NB4 (cell line): Measurements from ENCODE around the gene SRD5A2.

Experiments used
- DNase-seq: peaks from one replicate; pipeline ENCODE4 v3.0.0; 2010; ENCODE audit warnings: low read depth
- H3K4me3 ChIP-seq: one replicate; pipeline ENCODE4 v1.5.1; 2011; ENCODE audit warnings: mild to moderate bottlenecking, low read depth, low read length, moderate library complexity
- MYC ChIP-seq: IDR thresholded peaks from 2 replicates; pipeline ENCODE4 v1.6.1; 2011; ENCODE audit warnings: low read depth, low read length
- POLR2A ChIP-seq: IDR thresholded peaks from 2 replicates; pipeline ENCODE4 v1.6.1; 2011; ENCODE audit warnings: mild to moderate bottlenecking; ENCODE audit not compliant: insufficient read length; ENCODE audit errors: extremely low read depth
- TF ChIP-seq, protein P1 (sequence below): IDR thresholded peaks from 2 replicates; pipeline ENCODE4 v1.6.1; 2011; ENCODE audit warnings: low read depth, low read length
- TF ChIP-seq, protein P2 (sequence below): IDR thresholded peaks from one replicate; pipeline ENCODE4 v1.5.1; 2012; ENCODE audit warnings: low read depth, low read length

The SRD5A2 gene

DNA sequence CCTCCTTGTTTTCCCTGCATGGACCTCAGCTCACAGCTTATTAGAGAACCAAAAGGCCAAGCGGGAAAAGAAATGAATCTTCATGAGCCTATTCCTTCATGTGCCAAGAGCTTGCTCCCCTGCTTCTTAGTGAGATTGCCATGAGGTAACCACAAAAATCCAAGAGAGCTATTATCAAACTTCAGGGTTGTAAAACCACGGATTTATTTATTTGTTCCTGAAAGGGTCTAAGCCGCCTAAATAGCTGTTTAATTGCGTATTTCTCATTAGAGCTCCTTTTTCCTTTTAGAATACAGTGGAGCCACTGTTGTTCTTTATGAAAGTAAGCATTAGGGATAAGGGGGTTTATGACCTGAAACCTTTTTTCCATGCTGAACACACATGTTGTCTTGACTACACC, 58.0 kb downstream of the SRD5A2 start:
- no peak for DNase-seq
- TF ChIP-seq, protein P1, sequence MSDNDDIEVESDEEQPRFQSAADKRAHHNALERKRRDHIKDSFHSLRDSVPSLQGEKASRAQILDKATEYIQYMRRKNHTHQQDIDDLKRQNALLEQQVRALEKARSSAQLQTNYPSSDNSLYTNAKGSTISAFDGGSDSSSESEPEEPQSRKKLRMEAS, result no peak
- TF ChIP-seq MYC (no peak), POLR2A (no peak)
- TF ChIP-seq, protein P2, sequence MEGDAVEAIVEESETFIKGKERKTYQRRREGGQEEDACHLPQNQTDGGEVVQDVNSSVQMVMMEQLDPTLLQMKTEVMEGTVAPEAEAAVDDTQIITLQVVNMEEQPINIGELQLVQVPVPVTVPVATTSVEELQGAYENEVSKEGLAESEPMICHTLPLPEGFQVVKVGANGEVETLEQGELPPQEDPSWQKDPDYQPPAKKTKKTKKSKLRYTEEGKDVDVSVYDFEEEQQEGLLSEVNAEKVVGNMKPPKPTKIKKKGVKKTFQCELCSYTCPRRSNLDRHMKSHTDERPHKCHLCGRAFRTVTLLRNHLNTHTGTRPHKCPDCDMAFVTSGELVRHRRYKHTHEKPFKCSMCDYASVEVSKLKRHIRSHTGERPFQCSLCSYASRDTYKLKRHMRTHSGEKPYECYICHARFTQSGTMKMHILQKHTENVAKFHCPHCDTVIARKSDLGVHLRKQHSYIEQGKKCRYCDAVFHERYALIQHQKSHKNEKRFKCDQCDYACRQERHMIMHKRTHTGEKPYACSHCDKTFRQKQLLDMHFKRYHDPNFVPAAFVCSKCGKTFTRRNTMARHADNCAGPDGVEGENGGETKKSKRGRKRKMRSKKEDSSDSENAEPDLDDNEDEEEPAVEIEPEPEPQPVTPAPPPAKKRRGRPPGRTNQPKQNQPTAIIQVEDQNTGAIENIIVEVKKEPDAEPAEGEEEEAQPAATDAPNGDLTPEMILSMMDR, result no peak
- no peak overlapping the region for H3K4me3 ChIP-seq

DNA sequence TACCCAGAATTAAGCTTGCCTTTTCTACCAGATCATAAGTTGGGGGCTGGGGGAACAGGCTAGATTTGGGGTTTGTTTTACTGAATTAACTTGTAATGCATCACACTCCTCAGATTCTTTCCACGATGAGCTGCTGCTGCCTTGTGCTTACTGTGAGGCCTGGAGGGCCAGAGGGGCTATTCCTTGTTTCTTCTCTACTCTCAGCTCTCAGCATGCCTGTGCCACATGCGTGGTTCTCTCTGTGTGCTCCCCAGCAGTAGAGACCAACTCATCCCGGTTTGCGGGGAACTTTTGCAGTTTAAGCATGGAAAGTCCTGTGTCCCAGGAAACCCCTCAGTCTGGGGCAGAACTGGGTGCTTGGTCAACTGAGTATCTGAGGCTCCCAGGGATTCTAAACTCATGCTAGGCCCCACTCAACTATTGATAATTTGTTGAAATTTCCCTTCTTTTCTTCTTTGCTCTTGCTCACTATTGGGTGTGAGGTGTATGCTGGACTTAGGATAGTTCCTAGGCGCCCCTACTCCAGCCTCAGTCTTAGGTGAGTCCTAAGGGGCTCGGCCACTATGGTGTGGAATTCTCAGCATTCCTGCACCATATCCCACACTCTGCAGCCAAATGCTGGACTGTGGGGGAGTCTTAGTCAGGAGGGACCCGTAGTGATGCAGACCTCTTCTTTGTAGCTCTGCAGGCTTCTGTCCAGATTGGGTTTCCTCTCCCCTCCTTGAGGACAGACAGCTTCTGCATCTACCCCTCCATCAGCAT, 63.1 kb downstream of the SRD5A2 start:
- no peak for DNase-seq
- no peak overlapping the region for H3K4me3 ChIP-seq
- TF ChIP-seq MYC (no peak), POLR2A (no peak)
- TF ChIP-seq, protein P2, result no peak
- TF ChIP-seq, protein P1, result no peak

GRCh38 chr2:31515586-31515985, 65.2 kb downstream of the SRD5A2 start:
- no peak overlapping the region for H3K4me3 ChIP-seq
- TF ChIP-seq, protein P2, result no peak
- TF ChIP-seq POLR2A, result no peak
- no peak for TF ChIP-seq MYC
- TF ChIP-seq, protein P1, result no peak
- DNase-seq, result no peak

- no peak overlapping the region for H3K4me3 ChIP-seq
- DNase-seq, result no peak
- no peak for TF ChIP-seq POLR2A
- TF ChIP-seq, protein P2, result no peak
- no peak for TF ChIP-seq MYC
- TF ChIP-seq, protein P1, result no peak
Measured at GRCh38 chr2:31513553-31513952, 67.2 kb downstream of the SRD5A2 start.

GRCh38 chr2:31511376-31511775, 69.4 kb downstream of the SRD5A2 start:
- DNase-seq, result no peak
- TF ChIP-seq, protein P2, result no peak
- no peak overlapping the region for H3K4me3 ChIP-seq

DNA sequence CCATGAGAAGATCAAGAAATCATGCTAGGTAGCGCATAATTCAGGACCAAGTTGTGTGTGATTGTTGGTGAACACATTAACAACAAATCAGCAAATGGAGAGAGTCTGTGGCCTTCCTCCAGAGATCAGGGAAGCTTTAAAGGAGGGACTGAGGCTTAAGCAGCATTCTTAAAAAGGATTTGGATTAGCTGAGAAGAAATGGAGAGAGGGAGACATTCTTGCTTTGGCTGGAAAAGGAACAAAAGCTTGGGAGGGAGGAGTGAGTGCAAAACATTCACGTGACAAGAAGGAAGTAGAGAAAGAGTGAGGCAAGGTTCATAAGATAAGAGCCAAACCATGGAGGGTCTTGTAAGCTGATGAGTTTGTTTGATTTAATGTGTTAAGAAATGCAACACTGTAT, 75.6 kb downstream of the SRD5A2 start:
- no peak for DNase-seq
- no peak overlapping the region for H3K4me3 ChIP-seq
- TF ChIP-seq, protein P2, result no peak
- TF ChIP-seq POLR2A, result no peak
- no peak for TF ChIP-seq MYC
- TF ChIP-seq, protein P1, result no peak
